GM19043 (cell line): ENCODE data around the gene PAX3.

ENCODE experiments used
- ATAC-seq: cut with Tn5 transposase; IDR thresholded peaks from one replicate; pipeline ENCODE4 v1.9.1; 2021; ENCODE audit warnings: low read depth; ENCODE audit not compliant: unreplicated experiment

The PAX3 gene

DNA sequence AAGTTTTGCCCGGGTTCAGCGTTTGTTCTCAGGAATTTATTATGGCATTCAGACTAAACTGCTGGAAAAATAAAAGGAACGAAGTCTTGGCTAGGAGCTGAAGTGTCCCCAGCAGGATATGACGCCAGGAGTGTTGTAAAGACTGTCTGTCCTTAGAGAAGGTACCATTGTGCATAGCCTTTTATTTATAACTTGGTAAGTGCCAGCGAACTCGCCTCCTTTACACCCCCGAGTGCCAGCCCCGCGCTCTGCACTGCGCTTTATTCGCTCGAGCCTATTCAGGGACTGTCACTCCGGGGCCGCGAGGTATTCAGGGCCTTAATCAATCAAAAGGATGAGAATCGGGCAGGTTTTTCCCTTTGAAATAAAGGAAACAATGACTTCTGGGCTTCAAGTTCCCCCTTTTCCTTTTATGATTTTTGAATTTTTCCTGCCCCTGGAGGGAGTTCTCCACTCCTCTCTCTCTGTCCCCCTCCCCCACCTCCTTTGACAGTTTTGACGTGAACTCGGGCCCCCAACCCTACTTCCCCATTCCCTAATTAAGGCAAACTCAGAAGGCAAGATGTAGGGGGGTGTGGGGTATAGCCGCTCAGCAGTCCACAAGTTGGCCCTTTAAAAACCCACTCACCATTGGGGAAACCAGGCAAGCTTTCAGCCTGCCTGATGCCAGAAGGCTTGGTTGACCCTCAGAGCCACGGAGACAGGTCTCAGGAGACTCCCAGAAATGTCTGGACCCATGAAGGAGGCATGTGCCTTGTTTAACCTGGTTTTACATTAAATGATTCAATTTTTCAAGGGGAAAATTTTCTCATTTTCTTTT is 1.3 kb upstream of the PAX3 start:
- no peak for ATAC-seq

DNA sequence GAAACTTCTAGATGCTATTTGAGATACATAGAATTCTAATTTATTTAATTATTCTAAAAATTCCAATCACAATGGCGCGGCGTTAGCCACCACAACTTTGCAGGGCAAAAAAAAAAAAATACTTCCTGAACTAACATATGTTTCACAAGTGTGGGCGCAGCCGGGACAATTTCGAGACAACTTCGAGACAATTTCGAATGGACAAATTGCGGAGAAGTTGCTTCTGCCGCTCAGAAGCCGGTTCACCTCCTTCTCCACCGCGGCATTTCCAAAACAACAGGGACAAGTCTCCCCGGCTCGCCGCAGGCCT is 842 bp downstream of the PAX3 start:
- ATAC-seq: no peak

DNA sequence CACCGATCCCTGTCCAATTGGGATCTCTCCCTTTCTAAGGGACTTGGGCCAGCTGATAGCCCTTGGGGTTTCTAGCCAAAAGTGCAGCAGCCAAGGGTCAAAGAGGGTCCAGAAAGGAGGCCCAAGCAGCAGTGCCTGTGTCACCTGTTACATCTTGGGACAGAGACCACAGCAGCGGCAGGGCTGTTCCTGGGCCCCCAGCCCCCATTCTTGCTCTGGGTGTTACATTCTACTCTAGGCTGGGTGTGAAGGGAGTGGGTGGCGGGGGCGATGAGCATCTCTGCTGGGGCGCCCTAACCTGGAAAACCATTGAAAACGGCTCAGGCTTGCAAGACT is 1.2 kb downstream of the PAX3 start:
- ATAC-seq: no peak

DNA sequence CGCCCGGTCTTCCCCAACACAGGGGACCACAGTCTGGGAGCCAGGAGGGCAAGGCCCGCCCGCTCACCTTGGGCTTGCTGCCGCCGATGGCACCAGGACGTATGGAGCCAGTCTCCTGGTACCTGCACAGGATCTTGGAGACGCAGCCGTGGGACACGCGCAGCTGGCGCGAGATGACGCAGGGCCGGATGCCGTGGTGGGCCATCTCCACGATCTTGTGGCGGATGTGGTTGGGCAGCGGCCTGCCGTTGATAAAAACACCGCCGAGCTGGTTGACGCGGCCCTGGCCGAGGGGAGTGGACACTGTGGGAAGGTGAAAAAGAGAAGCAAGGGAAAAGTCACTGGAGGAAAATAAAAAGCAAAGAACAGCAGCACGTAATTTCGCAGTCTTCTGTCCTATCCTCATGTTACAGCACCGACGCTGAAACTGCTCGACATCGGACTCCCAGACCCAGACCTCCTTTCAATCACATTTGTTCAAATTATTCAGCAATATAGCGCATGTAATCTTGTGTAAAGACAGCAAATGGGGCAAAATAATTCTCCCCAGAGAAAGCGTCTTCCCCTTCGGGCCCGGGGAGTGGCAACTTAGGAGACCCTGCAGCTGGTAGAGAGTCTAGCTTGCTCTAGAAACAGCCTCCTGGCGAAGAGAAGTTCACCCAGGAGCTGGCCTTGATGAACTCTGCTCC is 1.7 kb downstream of the PAX3 start:
- no peak for ATAC-seq

DNA sequence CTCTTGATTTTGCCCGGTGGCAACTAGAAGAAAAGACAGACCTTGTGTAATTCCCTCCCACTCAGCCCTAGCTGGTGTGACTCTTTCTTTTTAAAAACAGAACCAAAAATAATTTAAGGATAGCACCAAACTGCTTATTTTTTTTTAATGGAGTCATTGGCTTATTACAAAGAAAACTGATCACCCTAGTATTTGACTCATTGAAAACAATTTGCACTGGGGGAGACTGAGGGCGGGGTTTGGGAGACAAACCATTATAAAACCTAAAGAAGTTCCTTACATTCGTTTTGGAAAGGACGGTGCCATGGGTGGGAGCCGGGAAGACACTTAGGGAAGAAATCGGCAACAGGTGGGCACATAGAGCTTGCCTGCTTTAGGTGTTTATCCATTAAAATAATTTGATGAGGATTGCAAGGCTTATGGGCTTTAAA is 2.5 kb downstream of the PAX3 start:
- no peak for ATAC-seq

DNA sequence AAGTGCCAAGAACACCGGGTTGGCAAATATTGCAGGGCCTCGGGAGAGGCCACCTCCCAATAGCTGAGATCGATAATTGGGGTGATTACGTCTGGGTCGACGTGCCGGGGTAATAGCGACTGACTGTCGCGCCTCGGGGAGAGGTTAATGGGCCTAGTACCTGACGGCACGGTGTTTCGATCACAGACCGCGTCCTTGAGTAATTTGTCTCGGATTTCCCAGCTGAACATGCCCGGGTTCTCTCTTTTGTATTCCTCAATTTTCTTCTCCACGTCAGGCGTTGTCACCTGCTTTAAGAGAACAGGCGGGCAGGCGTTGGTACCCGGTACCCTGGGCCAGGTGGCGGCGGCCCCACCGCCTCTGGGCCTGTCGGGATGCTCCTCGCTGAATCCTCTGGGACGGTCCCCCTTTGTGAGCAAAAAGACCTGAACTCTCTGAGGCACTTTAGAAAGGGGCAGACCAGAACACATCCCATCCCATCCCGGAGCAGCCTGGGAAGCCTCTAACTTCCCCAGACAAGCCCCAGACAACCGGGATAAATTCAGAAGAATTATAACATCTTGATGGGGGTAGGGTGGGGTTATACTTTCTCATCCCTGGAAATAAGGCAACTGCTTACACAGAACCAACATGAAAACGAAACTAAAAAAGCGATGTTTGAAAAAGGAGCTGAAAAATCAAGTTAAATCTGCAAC is 3.3 kb downstream of the PAX3 start:
- no peak for ATAC-seq

DNA sequence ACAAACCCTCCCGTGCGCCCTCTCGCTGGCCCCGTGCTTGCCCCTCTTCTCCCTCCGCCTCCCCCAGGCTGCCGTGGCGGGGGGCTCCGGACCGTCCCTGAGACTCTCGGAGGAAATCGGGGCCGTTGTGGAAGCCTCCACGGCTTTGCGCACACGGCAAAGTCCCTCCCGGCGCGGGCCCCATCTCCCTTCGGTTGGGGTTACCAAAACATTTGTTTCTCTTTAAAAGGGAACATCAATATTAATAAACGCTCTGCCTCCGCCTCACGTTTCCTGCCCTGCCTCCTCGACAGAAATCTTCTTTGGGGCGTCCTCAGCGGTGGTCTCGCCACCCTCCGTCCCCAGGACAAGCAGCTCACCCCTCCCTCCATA is 3.8 kb downstream of the PAX3 start:
- no peak for ATAC-seq

DNA sequence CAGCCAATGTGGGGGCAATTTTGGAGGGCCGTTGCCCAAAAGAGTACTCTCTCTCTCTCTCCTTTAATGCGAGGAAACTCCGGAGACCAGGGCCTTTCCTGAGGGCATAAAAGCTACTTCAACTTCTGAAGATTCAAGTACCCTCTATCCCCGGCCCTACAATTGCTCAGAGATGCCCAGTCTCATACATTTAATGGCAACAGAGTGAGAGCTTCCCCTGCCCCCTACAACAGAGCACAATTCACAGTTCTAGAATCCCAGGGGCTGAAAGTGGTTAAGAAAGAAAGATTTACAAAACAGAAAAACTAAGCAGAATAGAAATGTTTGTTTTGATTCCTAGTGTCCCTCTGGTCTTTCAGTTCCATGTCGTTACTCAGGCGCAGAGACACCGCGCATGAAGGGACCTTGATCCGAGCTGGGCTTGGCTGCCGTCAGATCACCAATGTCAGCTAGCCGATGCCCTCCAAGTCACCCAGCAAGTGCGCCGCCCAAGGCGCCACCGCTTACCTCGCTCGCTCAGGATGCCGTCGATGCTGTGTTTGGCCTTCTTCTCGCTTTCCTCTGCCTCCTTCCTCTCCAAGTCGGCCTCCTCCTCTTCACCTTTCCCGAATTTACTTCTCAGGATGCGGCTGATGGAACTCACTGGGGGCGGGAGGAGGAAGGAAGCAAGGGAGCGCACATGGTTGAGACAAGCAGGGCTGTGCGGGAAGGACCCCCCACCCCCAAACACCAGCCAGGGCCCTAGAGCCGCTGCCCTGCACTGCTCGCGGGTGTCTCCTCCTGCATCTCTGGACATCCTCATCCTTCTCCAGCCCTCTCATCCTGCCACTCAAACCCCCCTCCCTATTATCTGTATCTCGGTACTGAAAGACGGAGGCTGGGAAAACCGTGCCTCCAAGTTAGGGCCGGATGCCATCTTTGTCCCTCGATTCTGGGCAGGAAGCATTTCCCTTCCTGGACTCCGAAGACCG is 4.9 kb downstream of the PAX3 start:
- no peak for ATAC-seq

DNA sequence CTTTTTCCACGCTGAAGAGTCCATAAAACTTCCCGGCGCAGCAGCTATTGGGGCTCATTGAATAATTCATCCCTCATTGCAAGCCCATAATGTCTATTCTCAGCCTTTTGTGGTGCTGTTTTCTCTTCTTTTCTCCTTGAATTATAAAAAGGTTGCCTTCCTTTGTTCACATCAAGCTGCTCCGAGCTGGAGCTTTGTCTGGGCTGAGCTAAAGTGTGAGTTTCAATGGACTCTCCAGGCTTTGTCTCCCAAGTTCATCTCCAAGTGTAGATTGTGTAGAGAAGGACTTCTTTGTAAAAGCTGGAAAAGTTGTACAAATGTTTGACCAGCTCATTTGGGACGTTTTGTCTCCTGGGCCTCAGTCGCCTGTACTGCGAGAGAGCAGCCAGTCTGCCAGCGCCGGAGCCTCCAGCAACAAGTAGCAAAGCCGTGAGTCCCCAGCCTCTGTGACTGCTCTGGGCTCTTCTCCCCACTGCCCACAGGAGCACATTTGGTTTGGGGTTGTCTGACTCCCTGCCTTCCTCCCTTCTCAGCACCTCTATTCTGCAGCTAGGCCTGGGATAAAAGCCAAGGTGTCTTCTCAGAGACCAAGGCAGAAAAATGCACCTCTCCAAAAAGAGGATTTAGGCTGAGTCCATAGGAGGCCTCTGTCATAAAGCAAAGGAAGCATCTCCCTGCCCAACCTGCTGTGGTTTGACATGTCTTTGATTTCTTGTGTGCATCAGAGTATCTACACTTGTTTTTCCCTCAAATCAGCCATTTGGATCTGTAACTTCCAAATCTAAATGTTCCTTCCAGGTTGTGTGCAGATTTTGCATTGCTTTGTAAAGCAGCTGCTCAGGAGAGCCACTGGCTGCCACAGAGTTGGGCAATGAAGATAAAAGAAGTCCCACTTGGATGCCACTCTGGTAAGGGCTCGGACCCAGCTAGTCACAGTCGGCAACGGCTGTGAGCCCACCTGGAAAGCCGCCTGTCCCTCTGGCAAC is 6.4 kb downstream of the PAX3 start:
- no peak for ATAC-seq

DNA sequence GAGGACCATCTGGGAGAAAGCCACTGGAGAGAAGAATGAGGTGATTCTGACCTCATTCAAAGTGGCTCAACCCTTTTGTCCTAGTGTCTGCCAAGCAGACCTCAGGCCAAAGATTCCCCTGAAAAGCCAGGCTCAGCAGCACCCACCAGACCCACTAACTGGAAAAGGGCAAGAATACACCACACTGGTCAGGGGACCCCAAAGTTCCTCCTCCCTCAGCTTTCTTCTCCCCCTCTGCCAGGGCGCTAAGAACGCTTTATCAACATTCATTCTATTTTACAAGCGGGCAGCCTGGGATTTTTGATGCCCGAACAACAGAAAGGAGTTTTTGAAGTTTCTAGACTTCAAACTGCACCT is 7.3 kb downstream of the PAX3 start:
- ATAC-seq: no peak

DNA sequence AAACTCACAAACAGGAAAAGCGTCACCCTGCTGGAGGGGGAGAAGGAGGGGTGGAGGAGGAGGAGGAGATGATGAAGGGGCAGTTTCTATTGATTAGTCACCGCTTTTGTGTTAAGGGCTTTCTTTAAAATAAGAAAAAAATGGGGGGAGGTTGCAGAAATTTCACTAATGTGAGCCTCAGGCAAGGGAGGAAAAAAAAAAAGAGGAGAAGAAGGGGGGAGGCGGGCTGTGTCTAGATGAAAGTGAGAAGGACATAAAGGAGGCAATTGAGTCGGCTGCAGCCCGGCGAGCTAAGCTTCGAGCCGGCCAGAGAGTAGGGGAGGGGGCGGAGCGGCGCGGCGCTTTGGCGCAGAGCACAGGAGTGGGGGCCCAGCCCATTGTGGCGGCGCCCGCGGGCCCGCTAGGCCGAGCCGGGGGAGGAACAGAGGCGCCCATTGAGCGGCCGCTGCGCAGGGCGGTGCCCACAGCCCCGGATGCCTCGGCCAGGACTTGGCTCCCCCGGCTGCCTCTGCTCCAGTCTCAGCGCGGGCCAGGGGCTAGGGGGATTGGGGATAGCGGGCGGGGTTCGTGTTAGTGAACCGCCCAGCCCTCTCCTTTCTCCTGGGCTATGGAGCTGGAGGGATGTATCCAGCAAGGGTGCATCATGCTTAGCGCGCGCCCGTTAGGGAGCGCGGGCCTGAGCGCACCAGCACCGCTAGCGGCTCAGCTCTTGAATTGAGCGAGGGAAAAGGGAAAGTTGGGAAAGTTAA is 7.9 kb downstream of the PAX3 start:
- no peak for ATAC-seq

DNA sequence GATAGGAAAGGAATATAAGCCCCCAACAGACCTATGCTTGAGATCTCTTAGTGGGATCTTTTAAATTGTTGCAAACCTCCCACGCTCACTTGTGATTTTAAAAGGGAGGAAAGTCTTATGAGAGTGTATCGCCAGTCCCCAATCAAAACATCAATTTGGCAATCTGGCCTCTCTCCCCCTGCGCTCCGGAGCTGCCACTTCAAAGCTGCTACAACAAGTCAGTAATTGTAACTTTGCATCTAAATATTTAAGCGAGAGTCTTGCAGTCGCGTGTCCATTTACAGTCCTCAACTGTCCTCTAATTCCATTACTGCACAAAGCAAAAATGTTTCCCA is 8.4 kb downstream of the PAX3 start:
- ATAC-seq: no peak

DNA sequence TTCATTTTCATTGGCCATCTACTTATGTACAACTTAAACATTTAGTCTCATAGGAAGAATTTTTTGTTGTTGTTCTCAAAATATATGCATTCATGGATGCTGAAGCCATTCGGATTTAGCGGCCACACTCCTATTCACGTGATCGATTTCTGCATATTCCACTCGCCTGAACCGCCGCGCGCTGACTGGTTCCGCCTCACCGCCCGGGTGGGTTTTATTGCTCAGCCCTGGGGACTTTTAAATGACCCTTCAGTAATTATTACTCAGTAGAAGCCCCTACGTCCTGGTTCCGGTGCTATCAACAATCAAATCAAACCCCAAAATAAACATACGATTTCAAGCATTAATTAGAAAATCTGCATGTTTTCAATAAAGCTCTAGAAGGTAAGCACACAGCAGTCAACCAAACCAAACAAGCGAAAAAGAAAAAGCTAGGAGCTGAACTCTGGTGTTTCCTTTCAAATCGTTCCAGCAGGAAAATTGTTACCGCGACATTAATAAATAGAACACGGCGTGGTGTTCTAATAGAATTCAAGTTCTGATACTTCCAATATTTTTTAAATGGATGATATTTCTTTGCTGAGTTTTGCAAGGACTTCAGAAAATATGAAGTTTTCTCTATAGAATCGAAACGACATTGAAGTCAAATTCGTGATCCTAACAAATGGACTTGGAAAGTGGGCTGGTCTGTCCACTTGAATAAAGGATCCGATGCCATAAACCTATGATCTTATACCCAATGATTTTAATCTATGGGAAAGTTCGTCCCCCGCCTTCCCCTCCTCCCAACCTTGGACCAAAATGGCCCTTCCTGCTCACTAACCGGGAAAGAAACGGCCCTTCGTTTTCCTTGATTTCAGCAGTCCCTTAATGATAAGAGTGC is 9.3 kb downstream of the PAX3 start:
- no peak for ATAC-seq

DNA sequence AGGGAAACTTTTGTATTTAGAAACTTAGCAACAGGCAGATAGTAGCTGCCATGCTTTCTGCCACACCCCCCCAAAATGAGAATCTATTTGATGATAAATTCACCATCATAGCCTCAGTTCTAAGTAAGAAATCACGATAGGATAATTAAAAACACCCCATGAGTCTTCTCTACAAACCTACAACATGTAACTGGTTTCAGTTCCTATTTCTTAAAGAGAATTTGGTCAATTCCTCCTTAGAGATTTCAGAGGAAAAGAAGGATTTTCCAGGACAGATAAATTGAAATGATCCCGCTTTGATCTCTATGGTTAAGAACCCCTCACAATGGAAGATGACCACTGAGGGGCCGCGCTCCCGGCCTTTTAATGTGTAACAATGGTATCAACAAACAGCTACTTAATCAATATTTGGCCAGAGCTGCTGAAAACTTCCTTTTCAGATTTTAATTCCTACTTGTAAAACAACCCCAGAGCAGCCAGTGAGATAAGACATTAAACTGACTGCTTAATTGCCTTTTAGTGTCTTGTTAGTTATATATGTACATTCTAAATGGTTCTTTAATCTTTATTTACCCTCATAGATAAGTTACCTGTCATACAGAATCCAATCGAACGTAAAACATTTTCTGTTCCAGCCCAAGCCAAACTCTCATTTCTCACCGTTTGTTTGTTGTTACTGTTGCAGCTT is 10.1 kb downstream of the PAX3 start:
- no peak for ATAC-seq

DNA sequence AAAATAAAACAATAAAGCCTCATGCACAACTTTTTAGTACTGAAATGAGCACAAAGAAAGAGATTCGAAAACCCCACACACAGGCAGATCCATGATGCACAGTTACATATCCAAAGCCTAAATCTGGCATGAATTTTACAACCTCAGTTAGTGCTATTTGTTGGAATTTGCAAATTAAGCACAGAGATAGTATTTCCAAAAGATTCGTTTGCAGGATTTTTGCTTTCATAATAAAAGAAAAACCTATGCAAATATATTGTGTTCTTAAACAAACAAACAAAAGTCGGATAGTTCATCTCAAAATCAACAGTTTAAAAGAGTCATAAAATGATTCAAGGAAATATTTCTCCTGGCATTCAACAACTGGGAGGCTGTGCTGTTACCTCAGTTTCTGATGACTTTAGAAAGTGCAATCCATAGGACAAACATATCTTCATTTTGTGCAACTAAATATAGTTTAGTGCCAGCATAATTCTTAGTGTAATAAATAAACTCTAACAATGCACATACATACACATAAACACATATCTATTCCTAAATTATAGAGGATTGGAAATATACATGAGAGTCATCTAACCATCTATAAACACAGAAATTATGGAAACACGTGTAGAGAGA is 10.8 kb downstream of the PAX3 start:
- ATAC-seq: no peak

DNA sequence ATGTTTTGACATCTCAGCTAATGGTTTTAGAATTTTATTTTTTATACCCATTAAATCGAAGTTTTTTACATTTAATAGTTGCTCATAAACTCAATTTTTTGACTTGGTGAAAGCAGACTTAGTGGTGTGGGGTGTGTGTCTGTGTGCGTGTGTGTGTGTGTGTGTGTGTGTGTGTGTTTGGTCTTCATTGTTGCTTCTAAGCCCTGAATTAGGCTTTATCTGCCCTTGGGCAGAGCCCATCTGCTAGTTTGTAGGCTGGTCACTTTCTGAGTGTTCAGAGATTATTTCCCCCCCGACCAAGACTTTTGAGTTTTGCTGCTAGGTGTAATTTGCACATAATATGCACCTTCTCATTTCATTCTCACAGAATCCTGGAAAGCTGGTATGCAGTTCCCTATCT is 14.3 kb downstream of the PAX3 start:
- no peak for ATAC-seq

DNA sequence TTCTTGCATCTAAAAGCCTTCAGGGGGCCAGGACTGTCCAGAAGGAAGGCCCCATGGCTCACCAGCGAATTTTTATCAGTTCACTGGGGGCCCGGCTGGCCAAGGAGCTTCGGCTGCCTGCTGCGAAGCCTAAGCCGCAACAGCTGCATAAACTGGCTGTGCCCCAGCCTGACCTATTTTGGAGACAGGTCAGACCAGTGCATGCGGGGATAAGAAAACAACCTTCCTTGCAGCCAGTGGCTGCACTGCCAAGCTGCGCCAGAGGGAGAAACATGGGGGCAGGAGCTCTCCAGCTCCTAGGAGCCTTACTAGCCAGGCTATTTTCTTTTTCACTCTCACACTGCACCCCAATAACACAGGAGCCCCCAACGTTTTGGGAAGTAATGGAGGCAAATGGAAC is 15.2 kb downstream of the PAX3 start:
- no peak for ATAC-seq
